Measurements from ENCODE around the gene DOCK8. TPM values are rescaled to one million over a fixed set of nuclear protein-coding genes. Genes with fewer than 3 reads are reported as not detected.
A peak's percentile ranks its signal among the peaks of the same experiment; 100 is the strongest.

Gene DOCK8
- total RNA-seq, 1 donor from 2014 or later = 22.8 TPM

DNA sequence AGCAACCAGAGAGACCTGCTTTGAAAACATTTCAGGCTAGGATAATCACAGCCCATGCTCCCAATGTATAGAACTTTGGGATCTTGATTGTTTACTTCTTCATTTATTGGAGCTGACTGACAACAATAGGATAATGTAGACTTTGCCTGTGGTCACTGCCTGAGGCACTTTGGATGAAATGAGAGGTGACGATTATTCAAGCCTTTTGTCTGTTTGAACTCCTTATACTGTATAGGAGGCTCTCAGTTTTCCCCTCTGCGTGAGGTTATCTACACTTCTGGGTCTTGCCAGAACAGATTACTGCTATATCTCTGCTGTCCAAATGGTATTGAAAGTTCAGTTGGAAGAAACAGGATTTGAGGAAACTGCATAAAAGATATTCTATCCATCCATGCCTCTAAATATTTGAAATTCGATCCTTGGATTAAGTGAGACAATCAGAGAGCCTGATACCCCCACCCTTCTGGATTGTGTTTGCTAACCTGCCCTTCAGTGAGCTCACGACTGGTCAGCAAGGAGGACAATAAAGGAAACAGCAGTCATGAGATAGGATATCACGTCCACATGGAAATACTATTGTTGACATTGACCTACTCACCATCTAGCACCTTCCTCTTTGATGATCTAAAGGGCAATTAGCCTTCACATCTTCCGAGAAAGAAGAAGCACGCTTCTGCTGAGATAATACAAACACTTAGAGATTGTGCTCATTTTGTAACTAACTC is 98.1 kb downstream of the DOCK8 start:
- no peak for DNase-seq

GRCh38 chr9:316382-316965 is 101.8 kb downstream of the DOCK8 start:
- peak; percentile 12 for DNase-seq

DNA sequence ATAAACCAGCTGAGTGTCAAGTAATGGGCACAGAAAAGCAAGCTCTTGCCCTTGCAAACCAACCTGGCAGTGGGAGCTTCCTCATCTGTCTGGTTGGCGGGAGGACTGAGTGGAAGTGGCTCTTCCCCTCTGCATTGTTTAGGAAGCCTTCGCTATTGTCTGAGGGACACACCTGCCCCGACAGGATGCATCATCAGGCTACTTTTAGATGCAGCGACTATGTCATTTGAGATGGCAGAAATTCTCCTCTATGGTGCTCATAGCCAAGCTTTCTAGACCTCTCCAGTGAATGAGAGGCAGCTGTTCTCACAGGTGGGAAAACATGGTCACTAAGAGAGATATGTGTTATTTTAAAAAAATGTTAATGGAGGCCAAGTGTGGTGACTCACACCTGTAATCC is 104.0 kb downstream of the DOCK8 start:
- peak; percentile 29 for DNase-seq

GRCh38 chr9:324971-325370 is 110.3 kb downstream of the DOCK8 start:
- no peak for DNase-seq

DNA sequence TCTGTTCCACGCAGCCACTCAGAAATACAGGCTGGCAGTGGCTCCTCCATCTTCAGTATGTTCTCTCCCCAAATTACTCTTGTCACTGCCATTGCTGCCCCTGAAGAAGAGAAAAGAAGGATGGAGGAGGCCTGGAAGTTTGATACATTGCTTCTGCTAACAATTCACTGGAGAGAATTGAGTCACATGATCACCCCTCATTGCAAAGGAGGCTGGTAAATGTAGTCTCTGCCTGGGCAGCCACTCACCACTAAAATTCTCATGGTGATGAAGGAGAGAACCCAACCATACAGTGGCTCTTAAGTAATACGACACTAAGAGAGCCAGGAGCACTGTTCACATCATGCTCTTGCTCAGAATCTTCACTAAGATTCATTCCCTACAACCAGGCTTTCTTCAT is 112.0 kb downstream of the DOCK8 start:
- no peak for DNase-seq

DNA sequence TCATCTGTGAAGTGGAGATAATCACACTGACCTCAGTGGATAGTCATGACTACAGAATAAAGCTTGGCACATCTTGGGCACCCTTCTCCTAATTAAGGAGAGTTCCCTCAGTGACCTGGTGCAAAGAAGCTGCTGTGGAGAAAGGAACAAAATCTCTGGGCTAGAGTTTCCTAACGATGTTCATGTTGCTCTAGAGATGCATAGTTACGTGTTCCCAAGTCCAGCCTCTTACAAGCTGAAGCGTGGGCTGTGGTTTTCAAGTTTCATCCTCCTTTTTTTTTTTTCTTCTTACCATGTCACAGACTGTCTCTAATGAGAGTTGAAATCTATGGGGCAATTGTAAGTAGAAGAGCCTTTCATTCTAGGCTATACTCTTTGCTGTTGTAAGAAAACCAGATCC is 113.8 kb downstream of the DOCK8 start:
- no peak for DNase-seq

GRCh38 chr9:331197-331596 is 116.5 kb downstream of the DOCK8 start:
- DNase-seq = no peak

DNA sequence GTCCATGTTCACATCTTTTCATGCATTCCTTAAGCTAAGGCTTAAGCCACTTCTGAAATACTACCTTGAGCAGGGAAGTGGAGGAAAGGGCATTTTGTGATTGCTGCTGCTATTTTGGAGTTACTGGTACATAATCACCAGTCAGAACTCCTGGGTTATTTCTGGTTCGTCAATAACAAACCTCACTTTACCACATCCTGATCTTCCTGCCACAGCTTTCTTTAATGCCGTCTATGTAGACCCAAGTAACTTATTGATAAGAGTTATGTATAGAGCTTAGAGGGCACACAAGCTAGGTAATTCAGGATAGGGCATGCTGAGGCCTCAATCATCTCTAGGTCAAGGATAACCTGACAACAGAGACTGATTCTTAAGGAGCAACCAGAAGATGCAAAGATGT is 120.7 kb downstream of the DOCK8 start:
- no peak for DNase-seq

DNA sequence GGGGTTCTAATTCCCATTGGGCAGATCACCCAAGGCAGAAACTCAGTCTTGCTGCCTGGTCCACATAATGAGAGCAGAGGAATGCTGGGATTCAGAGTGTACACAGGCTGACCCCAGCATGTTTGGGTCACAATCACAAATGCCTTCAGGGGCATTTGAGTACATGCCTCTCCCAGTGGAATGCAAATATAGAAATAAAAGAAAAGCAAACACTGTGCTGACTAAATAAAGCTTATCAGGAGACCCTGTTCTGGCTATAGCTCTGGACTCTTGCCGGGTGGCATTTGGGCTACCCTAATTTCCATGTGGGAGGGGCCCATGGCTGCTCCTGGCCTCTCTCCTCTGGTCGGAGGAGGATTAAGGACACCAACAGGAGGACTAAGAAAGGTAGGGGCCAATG is 121.4 kb downstream of the DOCK8 start:
- no peak for DNase-seq

GRCh38 chr9:338602-339001 is 123.9 kb downstream of the DOCK8 start:
- DNase-seq = no peak

- DNase-seq = no peak
Measured at GRCh38 chr9:341634-342421, 127.2 kb downstream of the DOCK8 start.

DNA sequence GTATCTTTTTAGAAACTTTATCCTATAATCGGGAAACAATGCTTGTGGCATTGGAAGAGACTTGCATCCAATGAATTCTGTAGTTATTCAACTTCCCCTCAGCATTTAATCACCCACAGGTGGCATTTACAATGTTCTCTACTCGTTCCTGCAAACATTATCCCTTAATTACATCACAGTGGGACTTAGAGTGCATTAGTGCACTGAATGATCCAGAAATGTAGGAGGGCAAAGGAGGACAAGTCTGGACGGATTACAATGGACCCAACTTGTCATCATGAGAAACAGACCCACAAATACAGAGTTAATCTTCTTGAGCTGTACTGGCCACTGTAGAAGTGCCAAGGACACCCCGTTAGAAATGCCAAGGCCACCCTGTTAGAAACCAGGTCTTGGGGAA is 129.1 kb downstream of the DOCK8 start:
- DNase-seq = no peak

DNA sequence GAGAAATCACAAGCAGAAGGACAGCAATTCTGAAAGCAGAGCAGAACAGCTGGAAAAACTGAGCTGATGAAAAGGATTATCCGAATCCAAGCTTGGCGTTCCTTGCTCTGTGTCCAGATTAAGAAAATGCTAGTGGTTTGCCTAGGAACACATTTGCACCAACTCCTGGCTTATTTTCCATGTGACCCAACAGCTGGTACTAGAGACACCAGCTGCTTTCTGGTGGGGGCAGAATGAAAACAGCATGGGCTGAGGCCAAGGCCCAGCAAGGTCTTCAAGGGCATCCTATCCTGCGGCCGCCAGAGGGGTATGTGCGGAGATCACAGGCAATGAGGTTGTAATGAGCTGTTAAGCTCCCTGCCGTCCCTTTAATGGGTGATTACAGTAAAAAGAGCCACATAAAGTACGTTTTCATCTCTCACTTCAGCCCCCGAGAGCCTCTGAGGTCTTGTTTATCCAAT is 131.5 kb downstream of the DOCK8 start:
- peak; percentile 95 for DNase-seq

DNA sequence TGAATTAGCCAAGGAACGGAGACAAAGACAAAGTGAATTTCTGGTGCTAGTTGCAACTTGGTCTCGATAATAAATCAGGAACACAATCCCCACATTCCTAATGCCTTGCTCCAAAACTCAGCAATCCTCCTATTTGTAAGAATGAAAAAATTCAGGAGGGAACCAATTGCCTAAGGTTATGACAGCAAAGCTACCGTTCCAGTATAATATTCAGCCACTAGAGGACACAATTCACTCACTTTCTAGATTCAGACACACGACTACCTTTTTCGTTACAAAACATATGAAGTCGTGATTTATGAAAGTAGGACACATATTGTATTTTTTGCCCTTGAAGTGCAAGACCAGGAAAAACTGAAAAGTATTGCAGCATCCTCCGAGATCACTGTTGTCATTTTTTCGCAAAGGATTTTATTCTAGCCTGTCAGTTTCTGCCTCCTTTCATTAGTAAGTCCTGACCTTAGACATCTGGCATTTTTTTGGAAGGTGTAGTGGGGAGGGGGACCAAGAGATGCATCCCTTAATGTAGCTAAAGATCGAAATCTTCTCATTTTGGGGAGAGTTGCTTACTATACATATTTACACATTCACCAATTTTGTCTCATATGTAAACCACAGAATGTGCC is 133.1 kb downstream of the DOCK8 start:
- DNase-seq = peak; percentile 82

- DNase-seq = no peak
Measured at GRCh38 chr9:350384-350783, 135.7 kb downstream of the DOCK8 start.

DNA sequence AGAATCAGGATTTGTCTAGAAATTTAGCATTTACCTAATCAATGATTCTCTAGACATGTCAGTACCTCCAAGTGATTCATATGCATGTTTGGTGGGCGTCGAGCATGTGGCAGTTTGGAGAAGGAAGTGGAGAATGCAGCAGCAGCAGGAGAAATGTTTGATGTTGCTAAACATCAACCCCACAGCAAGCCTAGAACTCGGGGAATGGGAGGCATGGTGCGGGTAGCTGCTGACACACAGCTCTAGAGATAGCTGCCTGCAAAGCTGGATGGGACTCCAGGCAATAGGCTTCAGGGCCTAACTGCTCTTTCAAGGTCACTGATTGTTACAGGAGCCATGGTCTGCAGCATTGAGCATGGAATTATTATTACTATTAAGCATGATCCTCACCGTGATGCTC is 137.3 kb downstream of the DOCK8 start:
- DNase-seq = no peak

DNA sequence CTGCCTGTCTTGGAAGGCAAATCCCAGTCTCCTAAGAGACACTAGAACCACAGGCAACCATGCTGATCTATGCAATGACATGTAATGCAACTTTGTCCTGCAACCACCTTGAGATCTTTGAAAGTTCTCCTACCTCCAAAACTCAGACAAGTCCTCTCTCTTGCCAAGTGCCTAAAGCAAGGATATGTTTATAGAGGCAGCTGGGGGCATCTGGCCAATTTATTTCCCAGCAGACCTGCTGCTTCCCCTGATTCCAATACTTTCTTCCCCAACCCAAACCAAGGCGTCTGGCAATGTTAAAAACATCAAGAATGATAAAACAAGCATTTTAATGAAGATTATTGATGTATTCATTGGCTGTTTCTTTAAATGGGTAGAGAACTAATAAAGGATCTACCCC is 138.4 kb downstream of the DOCK8 start:
- DNase-seq = no peak

GRCh38 chr9:354453-354852 is 139.8 kb downstream of the DOCK8 start:
- no peak for DNase-seq

DNA sequence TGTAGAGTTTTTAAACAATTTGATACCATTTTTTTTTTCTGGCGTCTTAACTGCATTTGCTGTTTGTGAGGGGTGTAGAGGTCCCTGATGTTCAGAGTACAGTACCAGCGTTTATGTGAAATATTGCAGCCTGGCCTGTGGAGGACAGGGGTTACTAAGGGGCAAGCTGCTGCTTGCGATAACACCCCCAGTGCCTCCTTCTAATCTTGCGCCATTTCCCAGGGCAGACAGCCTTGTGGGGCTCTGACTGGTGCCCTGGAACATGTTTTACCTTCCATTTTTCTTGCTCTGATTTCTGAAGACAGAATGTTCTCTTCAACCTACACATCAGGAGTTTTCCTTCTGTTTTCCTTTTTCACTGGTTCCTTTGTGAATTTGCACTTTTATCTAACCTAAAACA is 142.9 kb downstream of the DOCK8 start:
- DNase-seq = no peak

DNA sequence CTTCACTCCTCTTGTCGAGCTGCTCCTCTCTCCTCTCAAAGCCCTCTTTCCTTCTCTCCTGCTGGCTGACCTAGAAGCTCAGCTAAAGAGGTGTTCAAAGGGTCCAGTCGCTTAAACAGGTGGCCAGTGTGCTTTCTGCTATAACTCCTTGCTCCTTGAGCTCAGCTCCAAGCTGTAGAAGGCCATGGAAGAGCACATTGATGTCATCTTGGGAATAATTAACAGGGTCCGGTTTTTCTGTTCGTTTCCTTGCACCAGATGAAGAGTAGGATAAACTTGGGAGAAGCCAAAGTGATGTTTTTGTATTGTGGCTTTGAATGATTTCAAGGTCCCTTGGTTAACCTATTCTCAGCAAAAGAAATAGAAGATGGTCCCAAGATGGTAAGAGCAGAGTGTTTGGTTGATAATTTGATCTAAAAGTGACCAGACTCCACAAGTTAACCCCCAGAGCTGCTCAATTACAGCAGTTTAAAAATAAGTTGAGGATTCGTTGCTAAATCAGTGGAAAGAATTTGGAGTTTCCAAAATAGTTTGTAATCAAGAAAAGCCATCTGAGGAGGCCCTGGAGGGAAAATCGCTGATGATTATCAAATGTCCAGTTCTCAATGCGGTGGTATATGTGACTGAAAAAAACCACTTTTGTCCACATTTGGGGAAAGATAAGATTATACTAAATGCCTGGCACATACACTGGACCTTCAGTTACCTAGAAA is 148.1 kb downstream of the DOCK8 start:
- no peak for DNase-seq

- DNase-seq = no peak
Measured at GRCh38 chr9:363274-363612, 148.6 kb downstream of the DOCK8 start.

GRCh38 chr9:365436-365835 is 150.8 kb downstream of the DOCK8 start:
- no peak for DNase-seq
